ENCODE results near the gene MFSD12. TPM values are rescaled to one million over a fixed set of nuclear protein-coding genes. Genes with fewer than 3 reads are reported as not detected.

Gene MFSD12
- total RNA-seq, 1 donor from 2014 or later, result 71.5 TPM

DNA sequence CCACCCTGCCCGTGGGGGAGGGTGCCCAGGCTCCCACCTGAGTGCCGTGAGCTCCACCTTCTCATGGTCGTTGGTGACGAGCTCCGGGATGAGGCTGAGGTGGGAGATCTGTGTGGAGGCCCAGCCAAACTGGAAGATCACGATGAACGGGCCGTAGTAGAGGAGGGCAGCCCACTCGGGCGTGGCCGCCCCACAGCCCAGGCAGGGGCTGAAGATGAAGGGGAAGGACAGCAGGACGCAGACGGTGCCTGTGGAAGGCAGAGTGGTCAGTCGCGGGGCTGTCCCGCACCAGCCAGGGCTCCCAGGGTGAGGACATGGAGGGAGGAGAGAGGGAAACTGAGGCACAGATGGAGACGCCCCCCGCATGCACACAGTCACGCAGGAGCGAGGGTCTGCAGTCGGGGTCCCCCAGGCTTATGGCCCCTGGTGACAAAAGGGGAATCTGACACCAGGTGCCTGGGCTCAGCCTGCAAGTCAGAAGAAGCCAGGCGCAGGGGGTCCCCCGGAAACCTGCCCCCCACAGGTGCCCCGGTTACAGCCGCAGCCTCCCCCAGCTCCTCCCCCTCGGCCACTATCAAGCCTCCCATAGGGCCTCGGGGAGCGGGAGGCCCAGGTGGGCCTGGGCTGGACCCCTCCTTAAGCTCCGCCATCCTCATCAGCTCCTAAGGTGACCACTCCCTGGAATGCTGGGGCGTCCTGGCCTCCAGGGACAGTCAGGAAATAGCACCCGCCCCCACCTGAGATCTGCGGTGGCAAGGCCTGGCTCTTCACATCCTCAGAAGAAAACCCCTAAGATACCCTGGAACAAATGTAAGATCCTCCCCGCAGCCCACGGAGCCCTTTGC, 6.2 kb downstream of the MFSD12 start:
- Mint-ChIP-seq H3K9me3 (ENCODE audit: low read depth) (no peaks in the 10 kb centered on the region), H3K27me3 (no peaks in the 10 kb centered on the region), H3K36me3 (ENCODE audit: insufficient read depth) (no peaks in the 10 kb centered on the region), H3K27ac (peak overlapping the region; percentile 16), H3K4me1 (ENCODE audit: low read depth) (peaks cover 2% of the 10 kb centered on the region), H3K4me3 (ENCODE audit: low read depth) (no peak overlapping the region)
- DNase-seq (ENCODE audit: low spot score, unreplicated experiment), result no peak
- TF ChIP-seq, protein P1, sequence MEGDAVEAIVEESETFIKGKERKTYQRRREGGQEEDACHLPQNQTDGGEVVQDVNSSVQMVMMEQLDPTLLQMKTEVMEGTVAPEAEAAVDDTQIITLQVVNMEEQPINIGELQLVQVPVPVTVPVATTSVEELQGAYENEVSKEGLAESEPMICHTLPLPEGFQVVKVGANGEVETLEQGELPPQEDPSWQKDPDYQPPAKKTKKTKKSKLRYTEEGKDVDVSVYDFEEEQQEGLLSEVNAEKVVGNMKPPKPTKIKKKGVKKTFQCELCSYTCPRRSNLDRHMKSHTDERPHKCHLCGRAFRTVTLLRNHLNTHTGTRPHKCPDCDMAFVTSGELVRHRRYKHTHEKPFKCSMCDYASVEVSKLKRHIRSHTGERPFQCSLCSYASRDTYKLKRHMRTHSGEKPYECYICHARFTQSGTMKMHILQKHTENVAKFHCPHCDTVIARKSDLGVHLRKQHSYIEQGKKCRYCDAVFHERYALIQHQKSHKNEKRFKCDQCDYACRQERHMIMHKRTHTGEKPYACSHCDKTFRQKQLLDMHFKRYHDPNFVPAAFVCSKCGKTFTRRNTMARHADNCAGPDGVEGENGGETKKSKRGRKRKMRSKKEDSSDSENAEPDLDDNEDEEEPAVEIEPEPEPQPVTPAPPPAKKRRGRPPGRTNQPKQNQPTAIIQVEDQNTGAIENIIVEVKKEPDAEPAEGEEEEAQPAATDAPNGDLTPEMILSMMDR (IDR thresholded peaks at IDR 0.05; ENCODE audit: unreplicated experiment), result no peak

DNA sequence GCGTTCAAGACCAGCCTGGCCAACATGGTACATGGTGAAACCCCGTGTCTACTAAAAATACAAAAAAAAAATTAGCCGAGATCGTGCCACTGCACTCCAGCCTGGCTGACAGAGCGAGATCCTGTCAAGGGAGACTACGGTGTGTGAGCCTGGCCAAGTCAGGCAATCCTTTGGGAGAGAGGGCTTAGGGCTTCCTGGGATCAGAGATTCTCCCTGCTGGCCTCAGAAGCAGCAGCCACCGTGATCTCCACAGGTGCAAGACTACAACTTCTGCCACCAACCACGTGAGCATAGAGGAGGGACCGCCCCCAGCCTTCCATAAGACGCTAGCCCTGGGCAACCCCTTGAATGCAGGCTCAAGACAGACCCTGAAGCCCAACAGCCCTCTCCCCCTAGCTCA, 7.6 kb downstream of the MFSD12 start:
- H3K9me3 Mint-ChIP-seq (ENCODE audit: low read depth), result no peaks in the 10 kb centered on the region
- peaks cover 3% of the 10 kb centered on the region for H3K36me3 Mint-ChIP-seq (ENCODE audit: insufficient read depth)
- no peaks in the 10 kb centered on the region for H3K4me1 Mint-ChIP-seq (ENCODE audit: low read depth)
- no peak overlapping the region for H3K4me3 Mint-ChIP-seq (ENCODE audit: low read depth)
- H3K27ac Mint-ChIP-seq, result no peak overlapping the region
- TF ChIP-seq, protein P1 (IDR thresholded peaks at IDR 0.05; ENCODE audit: unreplicated experiment), result no peak
- no peaks in the 10 kb centered on the region for H3K27me3 Mint-ChIP-seq
- no peak for DNase-seq (ENCODE audit: low spot score, unreplicated experiment)

DNA sequence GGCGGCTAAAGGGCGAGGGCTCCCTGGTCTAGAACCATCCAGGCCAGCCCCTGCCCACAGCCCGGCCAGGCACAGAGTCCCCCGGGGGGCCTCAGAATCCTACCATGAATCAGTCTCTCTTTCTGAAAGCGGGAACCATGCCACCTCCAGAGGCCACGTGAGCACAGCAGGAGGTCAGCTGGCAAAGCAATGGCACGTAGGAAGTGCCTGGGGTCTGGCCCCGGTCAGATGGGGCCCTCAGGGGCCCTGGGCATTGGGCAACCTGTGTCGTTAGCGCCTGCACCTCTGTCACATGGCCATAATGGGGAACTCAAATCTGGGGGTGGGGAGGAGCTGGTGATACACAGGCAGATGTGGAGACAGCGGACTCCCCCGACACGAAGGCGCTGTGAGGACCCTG, 8.8 kb downstream of the MFSD12 start:
- H3K4me3 Mint-ChIP-seq (ENCODE audit: low read depth), result no peak overlapping the region
- no peaks in the 10 kb centered on the region for H3K4me1 Mint-ChIP-seq (ENCODE audit: low read depth)
- H3K27me3 Mint-ChIP-seq, result no peaks in the 10 kb centered on the region
- DNase-seq (ENCODE audit: low spot score, unreplicated experiment), result no peak
- no peaks in the 10 kb centered on the region for H3K9me3 Mint-ChIP-seq (ENCODE audit: low read depth)
- H3K27ac Mint-ChIP-seq, result no peak overlapping the region
- H3K36me3 Mint-ChIP-seq (ENCODE audit: insufficient read depth), result peaks cover 3% of the 10 kb centered on the region
- TF ChIP-seq, protein P1 (IDR thresholded peaks at IDR 0.05; ENCODE audit: unreplicated experiment), result no peak

DNA sequence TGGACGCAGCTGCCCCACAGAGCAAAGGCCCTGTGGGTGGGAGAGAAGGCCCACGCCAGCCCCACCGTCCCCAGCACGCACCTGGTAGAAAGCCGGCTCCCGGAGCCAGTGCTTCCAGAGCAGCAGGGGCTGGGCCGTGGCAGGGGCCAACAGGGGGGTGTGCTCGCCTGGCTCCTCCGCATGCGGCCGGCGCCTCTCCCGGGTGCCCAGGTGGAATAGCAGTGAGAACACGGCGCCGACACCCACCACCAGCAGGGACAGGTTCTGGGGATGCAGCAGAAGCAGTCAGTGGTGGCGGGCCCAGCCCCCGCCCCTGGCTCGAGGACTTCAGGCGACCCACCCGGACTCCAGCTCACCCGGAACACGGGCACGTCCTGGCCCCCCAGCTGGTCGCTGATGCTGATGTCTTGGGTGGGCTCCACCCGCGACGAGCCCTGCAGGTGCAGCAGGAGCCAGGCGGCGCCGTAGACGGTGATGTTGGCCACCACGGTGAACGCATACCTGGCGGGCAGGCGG, 9.6 kb downstream of the MFSD12 start:
- Mint-ChIP-seq H3K9me3 (ENCODE audit: low read depth) (no peaks in the 10 kb centered on the region), H3K27me3 (no peaks in the 10 kb centered on the region), H3K4me1 (ENCODE audit: low read depth) (no peaks in the 10 kb centered on the region), H3K36me3 (ENCODE audit: insufficient read depth) (peaks cover 3% of the 10 kb centered on the region), H3K4me3 (ENCODE audit: low read depth) (no peak overlapping the region), H3K27ac (no peak overlapping the region)
- no peak for DNase-seq (ENCODE audit: low spot score, unreplicated experiment)
- TF ChIP-seq, protein P1 (IDR thresholded peaks at IDR 0.05; ENCODE audit: unreplicated experiment), result no peak

DNA sequence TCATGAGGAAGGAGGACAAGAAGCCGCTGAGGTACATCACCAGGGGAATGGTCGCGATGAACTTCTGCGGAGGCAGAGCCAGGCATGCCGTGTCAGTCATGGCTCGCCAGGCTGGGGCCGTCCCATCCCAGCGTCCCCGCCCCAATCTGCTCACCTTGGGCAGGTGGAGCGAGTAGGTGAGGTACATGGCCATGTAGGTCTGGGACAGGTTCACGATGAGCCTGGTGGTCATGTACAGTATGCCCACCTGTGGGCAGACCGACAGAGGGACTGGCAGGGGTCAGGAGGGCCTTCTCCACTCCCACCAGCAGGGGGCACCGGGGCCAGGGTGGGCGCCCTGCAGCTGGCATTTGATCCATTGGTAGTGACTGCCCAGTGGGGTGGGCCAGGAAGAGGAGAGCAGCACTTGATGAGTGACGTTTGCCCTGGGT, 10.1 kb downstream of the MFSD12 start:
- no peaks in the 10 kb centered on the region for H3K4me1 Mint-ChIP-seq (ENCODE audit: low read depth)
- H3K9me3 Mint-ChIP-seq (ENCODE audit: low read depth), result no peaks in the 10 kb centered on the region
- H3K27ac Mint-ChIP-seq, result no peak overlapping the region
- no peak for DNase-seq (ENCODE audit: low spot score, unreplicated experiment)
- peaks cover 3% of the 10 kb centered on the region for H3K36me3 Mint-ChIP-seq (ENCODE audit: insufficient read depth)
- no peak overlapping the region for H3K4me3 Mint-ChIP-seq (ENCODE audit: low read depth)
- no peaks in the 10 kb centered on the region for H3K27me3 Mint-ChIP-seq
- TF ChIP-seq, protein P1 (IDR thresholded peaks at IDR 0.05; ENCODE audit: unreplicated experiment), result peak; percentile 49

Measured in progenitor cell of endocrine pancreas (in vitro differentiated cells).